Suprapubic skin (tissue), 4 donors: ENCODE measurements around the gene PRMT7. TPM values are rescaled to one million over a fixed set of nuclear protein-coding genes. Genes with fewer than 3 reads are reported as not detected.

ENCODE experiments used
- DNase-seq, 2 donors: peaks; one replicate each; pipeline ENCODE4 v3.0.0-alpha.2; 2019; ENCODE audit warnings: low spot score in 2 of 2
- H3K27ac ChIP-seq: fragments of 200-600 bp; sonication (generic); one replicate; pipeline ENCODE4 v1.5.1; 2019
- H3K27me3 ChIP-seq: fragments of 200-600 bp; sonication (generic); one replicate; pipeline ENCODE4 v1.5.1; 2019
- H3K36me3 ChIP-seq: fragments of 200-600 bp; sonication (generic); one replicate; pipeline ENCODE4 v1.5.1; 2019
- H3K4me1 ChIP-seq: fragments of 200-600 bp; sonication (generic); one replicate; pipeline ENCODE4 v1.5.1; 2019
- H3K4me3 ChIP-seq: fragments of 200-600 bp; sonication (generic); one replicate; pipeline ENCODE4 v1.5.1; 2019; ENCODE audit warnings: mild to moderate bottlenecking
- H3K9me3 ChIP-seq: fragments of 200-600 bp; sonication (generic); one replicate; pipeline ENCODE4 v1.5.1; 2019
- EP300 ChIP-seq: sonication (generic); formaldehyde crosslinking; IDR thresholded peaks from one replicate; pipeline ENCODE4 v1.6.1; 2017; ENCODE audit warnings: antibody characterized with exemption
- POLR2A ChIP-seq, 2 donors: fragments of 450-650 bp; IDR thresholded peaks; one replicate each; pipeline ENCODE4 v1.6.1; 2017; ENCODE audit warnings: antibody characterized with exemption in 2 of 2, mild to moderate bottlenecking in 2 of 2, moderate library complexity in 2 of 2
- POLR2AphosphoS5 ChIP-seq, 3 donors: sonication (generic); formaldehyde crosslinking; IDR thresholded peaks; one replicate each; pipeline ENCODE4 v1.6.1; 2017; ENCODE audit warnings: antibody characterized with exemption in 3 of 3
- WGBS: methylation state at CpG from one replicate; pipeline ENCODE4 v1.1.5; 2018; 5-methylcytosine and 5-hydroxymethylcytosine counted together
- total RNA-seq, 4 donors: library from RNA; depleted of rRNA; stranded (reverse); fragments of >200 nt; gene quantifications; one replicate each; pipeline ENCODE4 v1.1.0, GENCODE V29; 2016
- TF ChIP-seq, protein P1 (sequence below), 2 donors: fragments of 200-600 bp in 1 of 2; fragments of 450-650 bp in 1 of 2; sonication (generic) in 1 of 2; IDR thresholded peaks; one replicate each; pipeline ENCODE4 v1.5.1; 2016 to 2019; ENCODE audit warnings: antibody characterized with exemption in 2 of 2, mild to moderate bottlenecking in 1 of 2, moderate library complexity in 1 of 2

The PRMT7 gene
- total RNA-seq, 4 donors from 2014 or later, result 38.8 to 101 (median 69.9) TPM

DNA sequence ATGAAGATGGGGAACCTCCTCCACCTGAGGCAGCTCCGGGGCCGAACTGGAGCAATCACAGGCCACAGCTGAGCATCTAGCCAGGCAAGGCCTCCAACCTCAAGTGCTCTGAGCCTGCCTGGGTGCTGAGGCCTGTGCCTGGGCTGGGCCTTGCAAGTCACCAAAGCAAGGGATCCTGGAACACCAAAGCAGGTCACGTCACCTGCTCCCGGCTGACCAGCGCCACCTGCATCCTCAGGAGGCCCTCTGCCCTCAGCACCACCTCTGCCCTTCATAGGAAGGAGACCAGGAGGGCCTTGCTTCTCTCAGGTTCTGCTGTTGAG is 69.5 kb downstream of the PRMT7 start:
- TF ChIP-seq POLR2A (IDR thresholded peaks at IDR 0.05), result no peak
- TF ChIP-seq POLR2AphosphoS5 (IDR thresholded peaks at IDR 0.05), result no peak
- no peak for TF ChIP-seq EP300
- TF ChIP-seq, protein P1, sequence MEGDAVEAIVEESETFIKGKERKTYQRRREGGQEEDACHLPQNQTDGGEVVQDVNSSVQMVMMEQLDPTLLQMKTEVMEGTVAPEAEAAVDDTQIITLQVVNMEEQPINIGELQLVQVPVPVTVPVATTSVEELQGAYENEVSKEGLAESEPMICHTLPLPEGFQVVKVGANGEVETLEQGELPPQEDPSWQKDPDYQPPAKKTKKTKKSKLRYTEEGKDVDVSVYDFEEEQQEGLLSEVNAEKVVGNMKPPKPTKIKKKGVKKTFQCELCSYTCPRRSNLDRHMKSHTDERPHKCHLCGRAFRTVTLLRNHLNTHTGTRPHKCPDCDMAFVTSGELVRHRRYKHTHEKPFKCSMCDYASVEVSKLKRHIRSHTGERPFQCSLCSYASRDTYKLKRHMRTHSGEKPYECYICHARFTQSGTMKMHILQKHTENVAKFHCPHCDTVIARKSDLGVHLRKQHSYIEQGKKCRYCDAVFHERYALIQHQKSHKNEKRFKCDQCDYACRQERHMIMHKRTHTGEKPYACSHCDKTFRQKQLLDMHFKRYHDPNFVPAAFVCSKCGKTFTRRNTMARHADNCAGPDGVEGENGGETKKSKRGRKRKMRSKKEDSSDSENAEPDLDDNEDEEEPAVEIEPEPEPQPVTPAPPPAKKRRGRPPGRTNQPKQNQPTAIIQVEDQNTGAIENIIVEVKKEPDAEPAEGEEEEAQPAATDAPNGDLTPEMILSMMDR (IDR thresholded peaks at IDR 0.05), result no peak
- H3K4me1 ChIP-seq, result peaks cover 12% of the 10 kb centered on the region
- no CpG with 5 or more reads among the region's 5 CpGs for WGBS
- H3K4me3 ChIP-seq, result no peak overlapping the region
- H3K36me3 ChIP-seq, result no peaks in the 10 kb centered on the region
- no peaks in the 10 kb centered on the region for H3K9me3 ChIP-seq
- H3K27ac ChIP-seq, result no peak overlapping the region
- DNase-seq, result no peak
- no peaks in the 10 kb centered on the region for H3K27me3 ChIP-seq

DNA sequence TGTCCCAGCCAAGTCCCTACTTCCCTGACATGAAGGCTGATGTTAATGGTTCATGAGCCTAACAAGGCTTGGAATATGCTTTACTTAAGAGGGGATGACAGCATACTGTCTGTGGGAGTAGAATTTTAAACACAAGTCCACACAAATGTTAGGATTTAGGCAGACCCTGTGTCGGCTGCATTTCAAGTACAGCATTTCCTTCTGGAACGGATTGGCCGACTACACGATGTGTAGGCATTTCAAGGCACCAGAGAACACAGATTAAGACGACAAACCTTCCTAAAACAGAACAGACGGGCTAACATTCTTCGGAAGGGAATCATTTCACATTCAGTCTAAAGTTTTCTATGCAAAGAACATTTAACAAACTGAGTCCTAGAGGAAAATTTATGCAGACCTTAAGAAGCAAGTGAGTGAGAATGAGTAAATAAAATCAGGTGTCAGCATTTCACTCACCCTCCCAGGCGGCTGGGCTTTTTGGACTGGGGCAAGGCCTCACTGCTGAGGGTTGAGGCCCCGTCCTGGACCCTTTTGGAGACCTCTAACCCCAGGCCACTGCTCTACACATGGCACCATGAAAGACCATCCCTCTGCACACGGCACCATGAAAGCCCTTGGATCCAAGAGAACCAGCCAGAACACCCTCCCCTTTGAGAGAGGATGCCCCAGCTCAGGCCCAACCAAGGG is 70.0 kb downstream of the PRMT7 start:
- no peak overlapping the region for H3K27ac ChIP-seq
- H3K4me3 ChIP-seq, result no peak overlapping the region
- no peaks in the 10 kb centered on the region for H3K9me3 ChIP-seq
- DNase-seq, result no peak
- 92% methylated on average over 10 of the region's 10 CpGs for WGBS
- no peaks in the 10 kb centered on the region for H3K27me3 ChIP-seq
- no peaks in the 10 kb centered on the region for H3K36me3 ChIP-seq
- TF ChIP-seq POLR2A (IDR thresholded peaks at IDR 0.05) (no peak), EP300 (no peak), POLR2AphosphoS5 (IDR thresholded peaks at IDR 0.05) (no peak)
- TF ChIP-seq, protein P1 (IDR thresholded peaks at IDR 0.05), result no peak
- H3K4me1 ChIP-seq, result peaks cover 12% of the 10 kb centered on the region

DNA sequence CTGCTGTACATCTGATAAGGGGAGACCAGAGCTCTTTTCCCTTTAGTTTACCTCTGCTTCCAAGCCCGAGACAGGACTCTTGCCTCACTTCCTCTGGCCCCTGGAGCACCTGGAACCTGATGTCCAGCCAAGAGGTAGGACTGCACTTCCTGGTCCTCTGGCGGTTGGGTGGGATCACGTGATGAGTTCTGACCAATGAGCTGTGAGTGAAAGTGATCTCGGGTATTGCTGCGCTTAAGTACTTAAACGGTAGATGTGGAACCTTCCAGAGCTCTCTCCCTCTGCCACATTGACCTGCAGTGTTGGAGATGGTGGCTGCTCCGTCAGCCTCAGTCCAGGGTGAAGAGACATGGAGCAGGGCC is 70.5 kb downstream of the PRMT7 start:
- no peaks in the 10 kb centered on the region for H3K27me3 ChIP-seq
- DNase-seq, result no peak
- peaks cover 12% of the 10 kb centered on the region for H3K4me1 ChIP-seq
- WGBS, result 87% methylated on average over 7 of the region's 7 CpGs
- TF ChIP-seq POLR2A (IDR thresholded peaks at IDR 0.05), result no peak
- no peak for TF ChIP-seq EP300
- TF ChIP-seq, protein P1 (IDR thresholded peaks at IDR 0.05), result no peak
- no peak for TF ChIP-seq POLR2AphosphoS5 (IDR thresholded peaks at IDR 0.05)
- H3K27ac ChIP-seq, result no peak overlapping the region
- no peak overlapping the region for H3K4me3 ChIP-seq
- no peaks in the 10 kb centered on the region for H3K36me3 ChIP-seq
- no peaks in the 10 kb centered on the region for H3K9me3 ChIP-seq

DNA sequence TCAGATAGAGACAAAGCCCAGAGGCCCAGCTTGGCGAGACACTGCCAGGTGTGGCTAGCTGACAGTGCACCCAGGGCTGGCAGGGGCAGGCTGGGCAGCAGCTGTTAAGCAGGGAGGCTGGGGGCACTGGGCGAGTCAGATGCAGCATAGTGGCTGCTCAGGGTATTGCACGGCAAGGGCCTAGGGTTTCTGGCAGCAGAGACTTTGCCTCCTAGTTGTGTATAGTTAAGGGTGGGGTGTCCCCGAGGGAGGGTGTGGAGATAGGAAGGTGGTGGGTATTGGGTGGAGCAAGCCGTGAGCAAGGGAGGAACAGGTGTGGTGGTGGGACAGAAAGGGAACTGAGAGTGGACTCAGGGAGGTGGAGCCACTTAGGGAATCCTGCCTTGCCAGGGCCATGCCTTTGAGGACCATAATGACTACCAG is 71.5 kb downstream of the PRMT7 start:
- H3K27ac ChIP-seq, result no peak overlapping the region
- no peak overlapping the region for H3K4me3 ChIP-seq
- no peaks in the 10 kb centered on the region for H3K27me3 ChIP-seq
- TF ChIP-seq POLR2AphosphoS5 (IDR thresholded peaks at IDR 0.05) (no peak), POLR2A (IDR thresholded peaks at IDR 0.05) (no peak), EP300 (no peak)
- TF ChIP-seq, protein P1 (IDR thresholded peaks at IDR 0.05), result no peak
- H3K9me3 ChIP-seq, result no peaks in the 10 kb centered on the region
- no peaks in the 10 kb centered on the region for H3K36me3 ChIP-seq
- peaks cover 11% of the 10 kb centered on the region for H3K4me1 ChIP-seq
- DNase-seq, result no peak
- 74% methylated on average over 5 of the region's 5 CpGs for WGBS

DNA sequence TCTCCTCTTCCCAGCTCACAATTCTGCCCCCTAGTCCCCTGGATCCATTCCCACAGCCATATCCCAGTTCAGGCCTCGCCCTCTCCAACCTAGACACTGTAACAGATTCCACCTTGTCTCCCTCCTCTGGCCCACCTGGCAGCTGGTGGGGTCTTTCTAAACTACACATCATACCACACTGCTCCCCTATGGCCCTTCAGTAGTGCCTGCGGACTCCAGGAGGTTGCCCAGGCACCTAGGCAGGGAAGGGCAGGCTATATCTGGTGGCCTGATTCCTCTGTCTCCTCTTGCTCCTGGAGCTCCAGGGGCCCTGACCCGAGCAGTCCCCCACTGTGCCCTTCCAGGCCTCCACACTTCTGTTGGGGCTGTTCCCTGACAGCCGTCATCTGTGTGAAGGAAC is 73.0 kb downstream of the PRMT7 start:
- H3K4me1 ChIP-seq, result no peaks in the 10 kb centered on the region
- H3K4me3 ChIP-seq, result no peak overlapping the region
- TF ChIP-seq POLR2AphosphoS5 (IDR thresholded peaks at IDR 0.05) (no peak), POLR2A (IDR thresholded peaks at IDR 0.05) (no peak), EP300 (no peak)
- TF ChIP-seq, protein P1 (IDR thresholded peaks at IDR 0.05), result no peak
- H3K27ac ChIP-seq, result no peak overlapping the region
- H3K36me3 ChIP-seq, result no peaks in the 10 kb centered on the region
- no peaks in the 10 kb centered on the region for H3K27me3 ChIP-seq
- no peak for DNase-seq
- 99% methylated on average over 4 of the region's 4 CpGs for WGBS
- H3K9me3 ChIP-seq, result no peaks in the 10 kb centered on the region
